Thoracic aorta (tissue), 2 donors: ENCODE measurements around the gene RACGAP1. TPM values are rescaled to one million over a fixed set of nuclear protein-coding genes. Genes with fewer than 3 reads are reported as not detected.

Experiments used
- ATAC-seq: fragments of 150-250 bp; one replicate; pipeline ENCODE4 v1.8.0; 2017; ENCODE audit warnings: low read depth; ENCODE audit not compliant: insufficient number of reproducible peaks, low FRiP score
- DNase-seq: peaks from one replicate; pipeline ENCODE4 v3.0.0-alpha.2; 2020; ENCODE audit warnings: low spot score
- H3K27ac ChIP-seq, 2 donors: fragments of 200-600 bp; sonication (generic); 1 replicate in 1 of 2; 2 replicates in 1 of 2; pipeline ENCODE4 v1.5.1; 2016; ENCODE audit warnings: mild to moderate bottlenecking in 2 of 2, moderate library complexity in 2 of 2
- H3K27me3 ChIP-seq: fragments of 200-600 bp; sonication (generic); replicated peaks from 2 replicates; pipeline ENCODE4 v1.6.0; 2016; ENCODE audit warnings: mild to moderate bottlenecking; ENCODE audit not compliant: insufficient read depth
- H3K36me3 ChIP-seq: fragments of 200-600 bp; sonication (generic); one replicate; pipeline ENCODE4 v1.5.1; 2016
- H3K4me1 ChIP-seq, 2 donors: fragments of 200-600 bp; sonication (generic); 1 replicate in 1 of 2; 2 replicates in 1 of 2; pipeline versions ENCODE4 v1.5.1 to v1.6.0; 2016; ENCODE audit warnings: low read depth in 2 of 2, mild to moderate bottlenecking in 1 of 2; ENCODE audit not compliant: control insufficient read depth in 1 of 2
- H3K4me3 ChIP-seq: fragments of 200-600 bp; sonication (generic); 2 replicates; pipeline ENCODE4 v1.5.1; 2016; ENCODE audit warnings: mild to moderate bottlenecking
- H3K9me3 ChIP-seq: fragments of 200-600 bp; sonication (generic); 2 replicates; pipeline ENCODE4 v1.5.1; 2016
- CTCF ChIP-seq: fragments of 200-600 bp; sonication (generic); IDR thresholded peaks from one replicate; pipeline ENCODE4 v1.5.1; 2019; ENCODE audit warnings: antibody characterized with exemption
- total RNA-seq, 2 donors: library from RNA; depleted of rRNA; stranded (reverse); fragments of >200 nt; gene quantifications; one replicate each; pipeline versions ENCODE4 v1.1.0 to v1.2.3, GENCODE V29; 2016

RACGAP1 gene
- total RNA-seq, 2 donors from 2014 or later = 3.0 to 4.8 TPM

GRCh38 chr12:49985981-49986380 lies 39.3 kb downstream of the RACGAP1 start:
- ATAC-seq (no peak), DNase-seq (no peak)
- H3K27me3 ChIP-seq = no peaks in the 10 kb centered on the region
- peaks cover 3 to 11% of the 10 kb centered on the region in 2 donors for H3K4me1 ChIP-seq
- H3K9me3 ChIP-seq = no peaks in the 10 kb centered on the region
- no peaks in the 10 kb centered on the region for H3K36me3 ChIP-seq
- TF ChIP-seq CTCF = no peak
- H3K27ac ChIP-seq = no peak overlapping the region
- H3K4me3 ChIP-seq = no peak overlapping the region

- no peaks in the 10 kb centered on the region for H3K36me3 ChIP-seq
- peaks cover 3 to 11% of the 10 kb centered on the region in 2 donors for H3K4me1 ChIP-seq
- H3K9me3 ChIP-seq = no peaks in the 10 kb centered on the region
- DNase-seq (no peak), ATAC-seq (no peak)
- no peak for TF ChIP-seq CTCF
- no peak overlapping the region for H3K27ac ChIP-seq
- H3K4me3 ChIP-seq = no peak overlapping the region
- no peaks in the 10 kb centered on the region for H3K27me3 ChIP-seq
Observed at GRCh38 chr12:49984476-49985359, 40.6 kb downstream of the RACGAP1 start.

GRCh38 chr12:49983892-49984291 lies 41.4 kb downstream of the RACGAP1 start:
- Histone ChIP-seq H3K4me3 (no peak overlapping the region), H3K36me3 (no peaks in the 10 kb centered on the region), H3K27me3 (no peaks in the 10 kb centered on the region), H3K9me3 (no peaks in the 10 kb centered on the region), H3K4me1 (peaks cover 3 to 11% of the 10 kb centered on the region in 2 donors), H3K27ac (no peak overlapping the region)
- no peak for DNase-seq
- peak; percentile 24 for ATAC-seq
- TF ChIP-seq CTCF = no peak

- Histone ChIP-seq H3K36me3 (no peaks in the 10 kb centered on the region), H3K4me1 (peaks cover 3 to 11% of the 10 kb centered on the region in 2 donors), H3K27ac (no peak overlapping the region), H3K4me3 (no peak overlapping the region), H3K9me3 (no peaks in the 10 kb centered on the region), H3K27me3 (no peaks in the 10 kb centered on the region)
- DNase-seq = no peak
- no peak for ATAC-seq
- no peak for TF ChIP-seq CTCF
Observed at GRCh38 chr12:49982246-49983087, 42.8 kb downstream of the RACGAP1 start.
